Endothelial cell of umbilical vein (primary cell): ENCODE measurements around the gene FTO. TPM values are rescaled to one million over a fixed set of nuclear protein-coding genes. Genes with fewer than 3 reads are reported as not detected.

Experiments
- BruUV-seq: library from RNA; stranded (reverse); fragments of 400-500 nt; replicated peaks from 2 replicates; lab custom pipeline; 2021; lab: Mats Ljungman, UMichigan
- CTCF ChIA-PET: fragments of 300-600, 350-600 bp; sonication (Branson Sonifier 250); formaldehyde crosslinking; loops from one replicate; lab custom pipeline; 2021; ENCODE audit warnings: antibody characterized with exemption, inconsistent platforms; lab: Charles Lee
- POLR2A ChIA-PET: fragments of 300-600, 350-600 bp; sonication (Branson Sonifier 250); formaldehyde crosslinking; loops from one replicate; lab custom pipeline; 2021; ENCODE audit warnings: antibody characterized with exemption, inconsistent platforms; lab: Charles Lee
- DNase-seq: peaks from one replicate; pipeline ENCODE4 v3.0.0-alpha.2; 2011; ENCODE audit warnings: low read depth, low spot score
- FAIRE-seq: peaks from 2 replicates; lab custom pipeline; 2011; peaks lifted over from hg19 to GRCh38; lab: Jason Lieb, UNC
- H2AFZ ChIP-seq: 2 replicates; pipeline ENCODE4 v1.6.0; 2012; ENCODE audit warnings: low read depth, low read length, control low read depth, inconsistent platforms
- H3K27ac ChIP-seq: 2 replicates; pipeline ENCODE4 v1.5.1; 2011; ENCODE audit warnings: low read depth, mild to moderate bottlenecking, control low read depth, low read length, moderate library complexity; ENCODE audit not compliant: insufficient read depth
- H3K27me3 ChIP-seq, 2 experiments: 2 replicates each; pipeline versions ENCODE4 v1.6.0 to v1.6.1; 2011; ENCODE audit warnings: low read length in 2 of 2, mixed read lengths in 1 of 2; ENCODE audit not compliant: control insufficient read depth in 2 of 2, insufficient read depth in 2 of 2
- H3K36me3 ChIP-seq, 2 experiments: 2 replicates in 1 of 2; 3 replicates in 1 of 2; pipeline ENCODE4 v1.5.1; 2011; ENCODE audit warnings: low read length in 2 of 2, mild to moderate bottlenecking in 1 of 2, moderate library complexity in 1 of 2; ENCODE audit not compliant: control insufficient read depth in 2 of 2, insufficient read depth in 2 of 2; ENCODE audit errors: extremely low read depth in 1 of 2
- H3K4me1 ChIP-seq: 3 replicates; pipeline ENCODE4 v1.5.1; 2011; ENCODE audit warnings: mild to moderate bottlenecking, low read length; ENCODE audit not compliant: control insufficient read depth, insufficient read depth; ENCODE audit errors: extremely low read depth
- H3K4me2 ChIP-seq: 2 replicates; pipeline ENCODE4 v1.6.1; 2011; ENCODE audit warnings: low read length, control low read depth, mixed read lengths; ENCODE audit not compliant: insufficient read depth
- H3K4me3 ChIP-seq, 3 experiments: fragments of 200-600 bp in 1 of 3; sonication (generic), shearing (Covaris generic) in 1 of 3; replicated peaks in 1 of 3; 2 replicates each; pipeline ENCODE4 v1.5.1; 2011 to 2016; ENCODE audit warnings: control low read depth in 3 of 3, low read length in 3 of 3, mild to moderate bottlenecking in 2 of 3, inconsistent platforms in 1 of 3, low read depth in 1 of 3, moderate library complexity in 1 of 3; ENCODE audit not compliant: insufficient read depth in 1 of 3
- H3K79me2 ChIP-seq: 2 replicates; pipeline ENCODE4 v1.6.0; 2012; ENCODE audit warnings: low read length, inconsistent platforms; ENCODE audit not compliant: control insufficient read depth, insufficient read depth
- H3K9ac ChIP-seq: replicated peaks from 2 replicates; pipeline ENCODE3; 2011; ENCODE audit warnings: low read length, control low read depth; ENCODE audit not compliant: insufficient read depth; ENCODE audit errors: extremely low read depth
- H3K9me1 ChIP-seq: replicated peaks from 3 replicates; pipeline ENCODE4 v1.6.0; 2011; ENCODE audit warnings: mild to moderate bottlenecking, low read length; ENCODE audit not compliant: control insufficient read depth, insufficient read depth; ENCODE audit errors: extremely low read depth
- H3K9me3 ChIP-seq: replicated peaks from 2 replicates; pipeline ENCODE4 v1.5.1; 2012; ENCODE audit warnings: low read length, inconsistent platforms; ENCODE audit not compliant: control insufficient read depth, insufficient read depth
- H4K20me1 ChIP-seq: replicated peaks from 2 replicates; pipeline ENCODE3; 2011; ENCODE audit warnings: mild to moderate bottlenecking, low read length; ENCODE audit not compliant: control insufficient read depth, insufficient read depth; ENCODE audit errors: extremely low read depth
- EZH2 ChIP-seq: IDR thresholded peaks from 2 replicates; pipeline ENCODE4 v1.6.1; 2012; ENCODE audit warnings: borderline replicate concordance, low read depth, mild to moderate bottlenecking, moderate library complexity, low read length, inconsistent platforms; ENCODE audit not compliant: severe bottlenecking
- GATA2 ChIP-seq: IDR thresholded peaks from 2 replicates; pipeline ENCODE4 v1.7.0; 2011; ENCODE audit warnings: low read depth, mild to moderate bottlenecking, moderate library complexity, mixed read lengths, low read length; ENCODE audit not compliant: insufficient read length, insufficient read depth
- MAX ChIP-seq: IDR thresholded peaks from 2 replicates; pipeline ENCODE4 v1.6.1; 2011; ENCODE audit not compliant: insufficient read depth, insufficient read length
- MYC ChIP-seq: IDR thresholded peaks from one replicate; pipeline ENCODE4 v1.6.1; 2011; ENCODE audit warnings: mild to moderate bottlenecking, low read depth, low read length
- POLR2A ChIP-seq: IDR thresholded peaks from 2 replicates; pipeline ENCODE4 v1.6.1; 2012; ENCODE audit warnings: low read depth, mild to moderate bottlenecking, control low read depth, low read length
- POLR2AphosphoS5 ChIP-seq: IDR thresholded peaks from 2 replicates; pipeline ENCODE4 v1.6.1; 2012; ENCODE audit warnings: low read depth, mild to moderate bottlenecking, control low read depth, low read length, moderate library complexity; ENCODE audit not compliant: insufficient read depth
- dilution Hi-C: fragments of 300-500 bp; cut with MboI; formaldehyde crosslinking; loops from one replicate; pipeline ENCODE4 v1.15.0; 2019; ENCODE audit warnings: low sequenced_read_pairs; ENCODE audit not compliant: extremely low pct_ligation_motif_present
- intact Hi-C: fragments of 100-400 bp; cut with micrococcal nuclease; formaldehyde crosslinking; loops from one replicate; pipeline ENCODE4 v1.10.0; 2022
- polyA plus RNA-seq, 4 experiments: library from polyadenylated mRNA; depleted of rRNA in 3 of 4; stranded (reverse) in 3 of 4; unstranded in 1 of 4; fragments of >200 nt; gene quantifications; 2 replicates each; pipeline versions ENCODE4 v1.2.1 to v1.2.3, GENCODE V29; 2011 to 2012; ENCODE audit warnings: missing spikeins in 1 of 4
- total RNA-seq: library from RNA; stranded (reverse); gene quantifications from 2 replicates; pipeline ENCODE4 v1.2.3, GENCODE V29; 2021
- TF ChIP-seq, protein P1 (sequence below), 2 donors: IDR thresholded peaks; 1 replicate in 1 of 2; 2 replicates in 1 of 2; pipeline ENCODE4 v1.5.1; 2011; ENCODE audit warnings: low read length in 2 of 2, mild to moderate bottlenecking in 2 of 2, moderate library complexity in 2 of 2, control low read depth in 1 of 2, inconsistent platforms in 1 of 2, low read depth in 1 of 2; ENCODE audit not compliant: insufficient read depth in 1 of 2; ENCODE audit errors: extremely low read depth in 1 of 2

The FTO gene
- total and polyA plus RNA-seq, 2 donors (not counting 3 experiments of a cell fraction or from before 2014, with no cell fraction given): 48.6 to 87.1 TPM

DNA sequence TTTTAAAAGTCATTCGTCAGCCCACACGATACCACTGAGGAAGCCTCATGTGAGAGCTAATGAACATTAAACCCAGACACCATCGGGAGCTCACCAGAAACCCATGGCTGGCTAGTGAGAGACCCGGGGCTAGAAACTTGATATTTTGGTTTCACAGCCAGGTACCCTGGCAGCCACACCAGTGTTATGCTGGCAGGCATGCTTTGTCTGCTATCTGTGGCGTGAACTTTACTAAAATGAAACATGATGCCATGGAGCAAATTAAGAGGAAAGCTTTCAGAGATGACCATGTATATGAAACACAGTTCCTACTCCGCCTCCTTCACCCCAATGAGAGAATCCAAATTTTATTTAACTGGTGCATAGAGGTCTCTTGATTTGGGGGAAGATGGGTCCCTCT lies 291.4 kb downstream of the FTO start:
- no peak overlapping the region for H2AFZ ChIP-seq
- BruUV-seq: no TSS peak
- no peak for FAIRE-seq
- CTCF ChIA-PET: no interaction called here
- no peak overlapping the region for H3K27ac ChIP-seq
- intact Hi-C loops (no loop called here), dilution Hi-C loops (no loop called here)
- H3K4me2 ChIP-seq: no peak overlapping the region
- no peak for TF ChIP-seq GATA2
- TF ChIP-seq MAX: no peak
- no peak for TF ChIP-seq EZH2
- TF ChIP-seq POLR2A: no peak
- TF ChIP-seq MYC: no peak
- no peak for TF ChIP-seq POLR2AphosphoS5
- TF ChIP-seq, protein P1, sequence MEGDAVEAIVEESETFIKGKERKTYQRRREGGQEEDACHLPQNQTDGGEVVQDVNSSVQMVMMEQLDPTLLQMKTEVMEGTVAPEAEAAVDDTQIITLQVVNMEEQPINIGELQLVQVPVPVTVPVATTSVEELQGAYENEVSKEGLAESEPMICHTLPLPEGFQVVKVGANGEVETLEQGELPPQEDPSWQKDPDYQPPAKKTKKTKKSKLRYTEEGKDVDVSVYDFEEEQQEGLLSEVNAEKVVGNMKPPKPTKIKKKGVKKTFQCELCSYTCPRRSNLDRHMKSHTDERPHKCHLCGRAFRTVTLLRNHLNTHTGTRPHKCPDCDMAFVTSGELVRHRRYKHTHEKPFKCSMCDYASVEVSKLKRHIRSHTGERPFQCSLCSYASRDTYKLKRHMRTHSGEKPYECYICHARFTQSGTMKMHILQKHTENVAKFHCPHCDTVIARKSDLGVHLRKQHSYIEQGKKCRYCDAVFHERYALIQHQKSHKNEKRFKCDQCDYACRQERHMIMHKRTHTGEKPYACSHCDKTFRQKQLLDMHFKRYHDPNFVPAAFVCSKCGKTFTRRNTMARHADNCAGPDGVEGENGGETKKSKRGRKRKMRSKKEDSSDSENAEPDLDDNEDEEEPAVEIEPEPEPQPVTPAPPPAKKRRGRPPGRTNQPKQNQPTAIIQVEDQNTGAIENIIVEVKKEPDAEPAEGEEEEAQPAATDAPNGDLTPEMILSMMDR (IDR thresholded peaks at IDR 0.05; ENCODE audit: extremely low read depth in 1 of 2, insufficient read depth in 1 of 2, low read depth in 1 of 2, low read length in 2 of 2): no peak
- no peaks in the 10 kb centered on the region for H3K27me3 ChIP-seq
- DNase-seq: no peak
- no peak overlapping the region for H3K4me3 ChIP-seq
- H3K9me3 ChIP-seq: no peaks in the 10 kb centered on the region
- no peak overlapping the region for H3K9ac ChIP-seq
- no peaks in the 10 kb centered on the region for H3K9me1 ChIP-seq
- H4K20me1 ChIP-seq: no peaks in the 10 kb centered on the region
- no peaks in the 10 kb centered on the region for H3K4me1 ChIP-seq
- no peaks in the 10 kb centered on the region for H3K36me3 ChIP-seq
- no peaks in the 10 kb centered on the region for H3K79me2 ChIP-seq
- POLR2A ChIA-PET: no interaction called here
